NCI-H128 (cell line): ENCODE measurements around the gene DCUN1D5.
"Not testable (repeated sequence)": the region's sequence is repeated elsewhere in the genome, so short reads cannot be mapped to it uniquely, and the experiment has no call there.

ENCODE experiments used
- DNase-seq: peaks from one replicate; lab custom pipeline; 2025; ENCODE audit not compliant: unreplicated experiment; lab: John Stamatoyannopoulos, UW

DCUN1D5 gene

DNA sequence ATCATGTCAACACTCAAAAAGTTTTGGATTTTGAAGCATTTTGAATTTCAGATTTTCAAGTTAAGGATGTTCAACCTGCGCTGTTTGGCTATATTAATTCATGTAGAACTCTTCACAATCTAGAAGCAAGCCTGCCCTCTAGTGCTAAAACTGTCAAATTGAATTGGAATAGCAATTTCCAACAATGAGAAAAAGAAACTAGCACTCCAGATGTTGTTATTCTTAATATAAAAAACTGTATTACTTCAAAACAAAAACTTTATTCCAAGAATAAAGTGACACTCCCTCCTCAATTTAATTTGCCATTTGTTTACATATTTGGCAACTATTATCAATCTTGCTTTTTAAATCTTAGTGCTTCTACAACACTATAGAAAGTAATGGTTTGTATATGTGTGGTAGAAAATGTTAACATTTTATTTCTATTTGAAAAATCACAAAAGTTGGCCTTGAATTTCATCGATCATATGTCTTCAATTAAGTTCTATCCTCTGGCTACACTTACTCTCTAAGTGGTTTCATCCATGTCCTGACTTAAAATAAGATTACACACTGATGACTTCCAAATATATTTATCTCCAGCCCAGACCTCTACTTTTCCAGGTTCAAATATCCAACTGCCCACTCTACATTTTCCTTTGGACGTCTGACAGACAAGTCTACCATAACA, 36.6 kb downstream of the DCUN1D5 start:
- peak; percentile 23 for DNase-seq

- no peak for DNase-seq
These were observed 38.0 kb downstream of the DCUN1D5 start for GRCh38 chr11:103053997-103054396.

DNA sequence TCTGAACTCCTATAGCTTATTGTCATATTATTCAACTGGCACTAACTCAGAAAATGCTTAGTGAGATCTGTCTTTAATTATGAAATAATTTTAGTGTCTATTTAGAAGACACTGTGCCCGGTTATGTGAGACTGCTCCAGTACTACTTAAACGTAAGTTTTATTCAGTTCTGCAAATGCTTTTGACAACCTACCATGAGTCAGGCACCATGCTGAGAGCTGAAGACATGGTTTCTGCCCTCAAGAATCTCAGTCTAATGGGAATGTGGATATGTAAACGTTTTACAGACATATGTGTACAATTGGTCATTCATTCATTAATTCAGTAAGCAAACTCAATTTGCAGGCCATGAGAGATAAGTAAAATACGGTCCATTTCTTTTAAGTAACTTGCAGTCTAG, 40.0 kb downstream of the DCUN1D5 start:
- no peak for DNase-seq

DNA sequence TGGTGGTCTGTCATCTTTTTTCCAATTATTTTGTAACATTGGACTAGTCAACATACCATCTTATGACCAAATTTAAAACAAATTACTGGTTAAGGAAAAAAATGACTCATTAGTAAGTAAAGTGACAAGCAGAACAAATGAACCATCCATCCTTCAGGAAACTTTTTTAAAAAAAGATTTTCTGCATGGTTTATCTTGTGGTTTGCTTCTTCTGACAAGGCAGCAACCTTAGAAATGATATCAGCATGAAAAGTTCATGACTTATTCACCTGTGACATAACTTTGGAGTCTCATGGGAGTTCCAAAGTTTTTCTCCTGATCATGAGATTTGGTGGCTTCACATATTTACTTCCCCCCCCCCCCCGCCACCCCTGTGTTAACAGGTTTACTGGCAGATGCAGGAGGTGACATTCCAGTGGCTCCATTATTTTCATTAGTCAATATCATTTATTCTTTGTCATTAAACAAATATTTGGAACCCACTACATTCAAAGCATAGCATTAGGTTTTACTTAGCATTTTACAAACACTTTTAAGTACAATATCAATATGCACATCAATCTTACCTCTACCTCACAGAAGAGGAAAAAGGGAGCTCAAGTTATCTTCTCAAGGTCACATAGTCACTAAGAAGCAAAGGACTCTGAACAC, 40.7 kb downstream of the DCUN1D5 start:
- no peak for DNase-seq

DNA sequence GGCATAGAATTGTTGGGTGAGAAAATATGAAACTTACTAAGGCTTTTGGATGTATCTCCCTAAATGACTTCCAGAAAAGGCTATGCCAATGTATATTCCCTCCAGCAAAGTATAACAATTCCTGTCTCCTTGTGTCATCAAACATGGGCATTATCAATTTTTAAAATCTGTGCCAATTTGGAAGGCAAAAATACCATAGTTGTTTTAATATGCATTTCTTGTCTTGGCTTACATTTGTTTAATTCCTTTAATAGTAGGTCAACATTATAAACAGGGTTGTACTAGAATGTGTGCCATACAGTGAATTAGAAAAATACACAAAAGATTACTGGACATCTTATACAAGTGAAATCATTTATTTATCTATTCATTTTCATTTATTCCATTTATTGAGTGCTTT, 41.6 kb downstream of the DCUN1D5 start:
- DNase-seq, result no peak

- DNase-seq, result no peak
These were observed 44.1 kb downstream of the DCUN1D5 start for GRCh38 chr11:103047837-103048236.

DNA sequence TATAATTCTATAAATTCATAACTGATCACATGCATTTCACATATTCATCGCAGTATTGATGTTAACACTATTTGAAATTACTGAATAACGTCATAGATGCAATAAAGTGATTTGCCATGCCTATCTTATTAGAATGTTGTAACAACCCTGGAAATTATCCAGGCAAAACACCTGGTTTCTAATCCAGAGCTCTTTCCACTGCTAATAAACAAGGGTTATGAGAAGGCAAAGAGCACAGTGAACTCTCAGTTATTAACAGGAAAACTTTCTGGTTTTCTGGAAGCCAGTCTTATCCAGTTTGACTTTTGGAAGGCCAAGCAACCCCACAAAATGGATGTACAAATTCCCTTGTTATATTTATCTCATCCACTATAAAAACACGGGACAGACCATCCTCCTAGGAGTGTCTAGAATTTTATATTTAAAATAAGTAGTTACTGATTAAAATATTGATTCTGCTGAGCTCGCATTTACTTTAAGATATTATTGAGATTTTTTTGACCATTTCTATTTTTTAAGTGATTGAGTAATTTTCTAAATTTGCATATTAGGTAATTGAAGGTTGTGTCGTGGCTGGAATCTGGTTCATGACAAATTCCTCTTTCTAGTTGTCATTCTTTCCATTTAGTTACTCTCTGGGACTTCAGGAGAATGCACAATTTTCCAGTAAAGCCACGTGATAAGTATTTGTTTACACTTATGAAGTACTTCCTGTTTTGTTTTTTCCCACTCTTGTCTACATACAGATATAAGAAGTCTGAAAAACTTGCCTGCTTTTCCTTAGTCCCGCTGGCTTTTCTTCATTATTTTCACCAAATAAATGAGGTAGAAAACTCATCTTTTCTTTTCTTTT, 47.9 kb downstream of the DCUN1D5 start:
- no peak for DNase-seq

DNA sequence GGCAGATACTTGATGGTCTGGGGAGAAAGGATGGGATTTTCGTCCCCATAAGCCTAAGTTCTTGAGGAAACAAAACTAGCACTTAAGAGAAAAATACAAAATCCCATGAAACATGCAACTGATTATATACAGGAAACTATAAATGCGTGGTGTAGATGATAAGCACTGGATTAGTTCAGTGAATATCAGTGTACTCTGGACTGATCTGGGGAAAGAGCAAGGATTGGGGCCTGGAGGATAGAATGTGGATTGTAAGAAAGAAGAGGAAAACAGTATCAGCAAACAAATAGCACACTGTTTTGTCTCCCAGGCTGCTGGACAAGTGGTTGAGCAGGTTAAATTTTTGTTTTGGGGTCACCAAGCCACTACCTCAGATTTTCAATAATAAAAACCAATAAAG, 49.8 kb downstream of the DCUN1D5 start:
- DNase-seq, result no peak

DNA sequence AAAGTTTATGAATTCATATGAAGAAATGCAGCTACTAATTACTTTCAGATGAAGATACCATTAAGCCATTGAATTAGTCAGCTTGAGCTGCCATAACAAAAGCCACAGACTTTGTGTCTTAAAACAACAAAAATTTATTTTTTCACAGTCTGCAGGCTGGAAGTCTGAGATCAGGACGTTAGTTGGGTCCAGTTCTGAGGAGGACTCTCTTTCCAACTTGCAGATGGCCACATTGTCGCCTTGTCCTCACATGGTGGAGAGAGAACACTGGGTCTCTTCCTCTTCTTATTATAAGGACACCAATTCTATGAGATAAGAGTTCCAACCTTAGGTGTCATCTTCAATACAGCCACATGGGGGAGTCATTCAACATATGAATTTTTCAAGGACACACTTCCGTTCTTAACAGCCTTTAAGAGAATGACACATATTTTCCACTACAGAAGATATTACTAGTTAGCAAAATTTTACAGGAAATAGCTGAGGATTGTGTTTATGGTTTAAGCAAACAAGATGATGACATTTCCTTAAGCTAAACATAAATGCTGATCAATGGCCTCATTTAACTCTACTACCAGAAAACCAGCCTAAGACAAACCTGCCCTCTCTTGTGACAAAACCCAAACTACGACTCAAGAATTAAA, 56.0 kb downstream of the DCUN1D5 start:
- no peak for DNase-seq

GRCh38 chr11:103035216-103035615, 56.7 kb downstream of the DCUN1D5 start:
- no peak for DNase-seq

GRCh38 chr11:103031834-103032233, 60.1 kb downstream of the DCUN1D5 start:
- no peak for DNase-seq

- no peak for DNase-seq
These were observed 62.6 kb downstream of the DCUN1D5 start for GRCh38 chr11:103029401-103029800.

- not testable (repeated sequence) for DNase-seq
These were observed 63.5 kb downstream of the DCUN1D5 start for GRCh38 chr11:103028304-103029020.

- DNase-seq, result no peak
These were observed 67.9 kb downstream of the DCUN1D5 start for GRCh38 chr11:103024086-103024485.

DNA sequence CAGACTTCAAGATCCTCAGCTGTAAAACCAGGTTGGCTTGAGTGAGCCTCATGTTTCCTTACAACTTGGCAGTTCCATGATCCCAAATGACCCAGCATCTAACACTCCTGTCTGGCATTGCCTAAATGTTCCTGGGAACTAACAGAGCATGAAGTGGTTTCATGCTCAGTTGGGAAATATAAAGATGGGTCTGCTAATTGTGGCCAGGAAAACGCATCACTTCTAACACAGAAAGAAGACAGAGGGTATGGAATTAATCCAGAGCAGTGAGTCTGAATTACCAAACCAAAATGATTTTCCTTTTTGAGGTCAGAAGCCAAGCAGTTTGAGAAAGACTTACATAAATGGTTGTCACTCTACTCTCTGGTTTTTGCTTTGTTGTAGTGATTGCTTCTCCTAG, 75.9 kb downstream of the DCUN1D5 start:
- no peak for DNase-seq

- no peak for DNase-seq
These were observed 78.5 kb downstream of the DCUN1D5 start for GRCh38 chr11:103013421-103013820.
